Keratinocyte (primary cell): ENCODE data around the gene EVI5L. TPM values are rescaled to one million over a fixed set of nuclear protein-coding genes. Genes with fewer than 3 reads are reported as not detected.

Experiments
- DNase-seq: peaks from one replicate; pipeline ENCODE4 v3.0.0-alpha.2; 2011; ENCODE audit warnings: low read depth, missing footprints, low spot score
- FAIRE-seq: peaks from 2 replicates; lab custom pipeline; 2011; peaks lifted over from hg19 to GRCh38; lab: Jason Lieb, UNC
- H2AFZ ChIP-seq: 2 replicates; pipeline ENCODE4 v1.6.0; 2012; ENCODE audit warnings: low read length, control low read depth, inconsistent platforms; ENCODE audit not compliant: control insufficient read depth
- H3K27ac ChIP-seq: 2 replicates; pipeline ENCODE4 v1.5.1; 2011; ENCODE audit warnings: low read length; ENCODE audit not compliant: control insufficient read depth, insufficient read depth
- H3K27me3 ChIP-seq: 3 replicates; pipeline ENCODE4 v1.6.0; 2011; ENCODE audit warnings: low read length; ENCODE audit not compliant: control insufficient read depth, insufficient read depth; ENCODE audit errors: extremely low read depth
- H3K36me3 ChIP-seq, 2 experiments: 2 replicates in 1 of 2; 3 replicates in 1 of 2; pipeline ENCODE4 v1.5.1; 2011; ENCODE audit warnings: low read length in 2 of 2, mild to moderate bottlenecking in 1 of 2; ENCODE audit not compliant: control insufficient read depth in 2 of 2, insufficient read depth in 2 of 2; ENCODE audit errors: extremely low read depth in 1 of 2
- H3K4me1 ChIP-seq: 3 replicates; pipeline ENCODE4 v1.5.1; 2011; ENCODE audit warnings: low read length; ENCODE audit not compliant: control insufficient read depth, insufficient read depth; ENCODE audit errors: extremely low read depth
- H3K4me2 ChIP-seq: 3 replicates; pipeline ENCODE4 v1.6.0; 2011; ENCODE audit warnings: low read depth, low read length; ENCODE audit not compliant: control insufficient read depth, insufficient read depth; ENCODE audit errors: extremely low read depth
- H3K4me3 ChIP-seq, 3 experiments: fragments of 200-600 bp in 1 of 3; sonication (generic) in 1 of 3; 2 replicates in 2 of 3; 3 replicates in 1 of 3; pipeline ENCODE4 v1.5.1; 2011 to 2016; ENCODE audit warnings: low read length in 3 of 3, mild to moderate bottlenecking in 3 of 3, control low read depth in 2 of 3, inconsistent platforms in 1 of 3, low read depth in 1 of 3, mixed read lengths in 1 of 3, mixed run types in 1 of 3, moderate library complexity in 1 of 3; ENCODE audit not compliant: control insufficient read depth in 2 of 3, insufficient read depth in 2 of 3; ENCODE audit errors: extremely low read depth in 1 of 3
- H3K79me2 ChIP-seq: 2 replicates; pipeline ENCODE4 v1.6.0; 2012; ENCODE audit warnings: low read length; ENCODE audit not compliant: control insufficient read depth, insufficient read depth
- H3K9ac ChIP-seq: 3 replicates; pipeline ENCODE4 v1.6.0; 2011; ENCODE audit warnings: low read length; ENCODE audit not compliant: control insufficient read depth, insufficient read depth; ENCODE audit errors: extremely low read depth
- H3K9me1 ChIP-seq: 3 replicates; pipeline ENCODE4 v1.6.0; 2011; ENCODE audit warnings: low read length; ENCODE audit not compliant: control insufficient read depth, insufficient read depth; ENCODE audit errors: extremely low read depth
- H3K9me3 ChIP-seq: 2 replicates; pipeline ENCODE4 v1.5.1; 2012; ENCODE audit warnings: low read depth, low read length; ENCODE audit not compliant: control insufficient read depth
- H4K20me1 ChIP-seq: 3 replicates; pipeline ENCODE4 v1.6.0; 2011; ENCODE audit warnings: low read length; ENCODE audit not compliant: control insufficient read depth, insufficient read depth; ENCODE audit errors: extremely low read depth
- EZH2 ChIP-seq: IDR thresholded peaks from one replicate; pipeline ENCODE4 v1.6.1; 2012; ENCODE audit warnings: inconsistent platforms, mild to moderate bottlenecking, low read length, moderate library complexity
- dilution Hi-C: fragments of 300-500 bp; cut with MboI; formaldehyde crosslinking; loops from one replicate; pipeline ENCODE4 v1.7.0; 2020; ENCODE audit warnings: low sequenced_read_pairs; ENCODE audit not compliant: extremely low pct_ligation_motif_present
- polyA plus RNA-seq, 5 experiments: library from polyadenylated mRNA; depleted of rRNA in 3 of 5; stranded (reverse) in 3 of 5; stranded (forward) in 1 of 5; unstranded in 1 of 5; fragments of >200 nt; gene quantifications; 1 replicate in 1 of 5; 2 replicates in 3 of 5; 3 replicates in 1 of 5; pipeline versions ENCODE4 v1.2.1 to v1.2.3, GENCODE V29; 2011 to 2012; ENCODE audit warnings: missing spikeins in 2 of 5, low read depth in 1 of 5, low replicate concordance in 1 of 5
- TF ChIP-seq, protein P1 (sequence below), 3 experiments: IDR thresholded peaks in 1 of 3; conservative IDR thresholded peaks in 1 of 3; optimal IDR thresholded peaks in 1 of 3; 2 replicates in 2 of 3; 3 replicates in 1 of 3; pipeline versions ENCODE3 to v1.5.1; 2011; ENCODE audit warnings: low read length in 3 of 3, mild to moderate bottlenecking in 3 of 3, moderate library complexity in 2 of 3, control low read depth in 1 of 3, inconsistent platforms in 1 of 3; ENCODE audit not compliant: insufficient read depth in 2 of 3; ENCODE audit errors: extremely low read depth in 1 of 3

EVI5L gene
- polyA plus RNA-seq, 1 donor (not counting 4 experiments of a cell fraction or from before 2014, with no cell fraction given) = 7.5 TPM

DNA sequence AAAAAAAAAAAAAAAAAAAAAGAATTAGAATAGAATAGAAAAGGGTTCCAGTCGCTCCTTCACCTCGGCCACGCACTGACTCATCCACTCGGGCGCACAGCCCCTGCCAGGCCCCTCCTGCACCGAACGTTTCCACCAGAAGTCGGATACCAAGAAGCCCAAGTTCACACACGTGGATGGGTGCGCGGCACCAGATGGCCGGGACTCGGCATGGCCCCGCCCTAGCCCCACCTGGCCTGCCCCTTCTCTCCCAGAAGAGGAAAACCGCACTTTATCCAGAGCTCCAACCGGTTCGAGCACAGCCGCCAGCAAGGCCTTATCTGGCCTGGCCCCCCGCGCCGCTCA, 38.3 kb downstream of the EVI5L start:
- Histone ChIP-seq H3K79me2 (no peaks in the 10 kb centered on the region), H3K4me3 (peak overlapping the region; percentile 55 to 66 (median 64)), H3K27ac (no peak overlapping the region), H3K4me2 (peak overlapping the region; percentile 85), H3K27me3 (peaks cover 11% of the 10 kb centered on the region), H3K4me1 (peaks cover 28% of the 10 kb centered on the region), H3K9me1 (no peaks in the 10 kb centered on the region), H3K9me3 (no peaks in the 10 kb centered on the region), H2AFZ (peak overlapping the region; percentile 51), H4K20me1 (peaks cover 2% of the 10 kb centered on the region), H3K9ac (peak overlapping the region; percentile 69), H3K36me3 (no peaks in the 10 kb centered on the region)
- dilution Hi-C loops = no loop called here
- no peak for TF ChIP-seq EZH2
- TF ChIP-seq, protein P1, sequence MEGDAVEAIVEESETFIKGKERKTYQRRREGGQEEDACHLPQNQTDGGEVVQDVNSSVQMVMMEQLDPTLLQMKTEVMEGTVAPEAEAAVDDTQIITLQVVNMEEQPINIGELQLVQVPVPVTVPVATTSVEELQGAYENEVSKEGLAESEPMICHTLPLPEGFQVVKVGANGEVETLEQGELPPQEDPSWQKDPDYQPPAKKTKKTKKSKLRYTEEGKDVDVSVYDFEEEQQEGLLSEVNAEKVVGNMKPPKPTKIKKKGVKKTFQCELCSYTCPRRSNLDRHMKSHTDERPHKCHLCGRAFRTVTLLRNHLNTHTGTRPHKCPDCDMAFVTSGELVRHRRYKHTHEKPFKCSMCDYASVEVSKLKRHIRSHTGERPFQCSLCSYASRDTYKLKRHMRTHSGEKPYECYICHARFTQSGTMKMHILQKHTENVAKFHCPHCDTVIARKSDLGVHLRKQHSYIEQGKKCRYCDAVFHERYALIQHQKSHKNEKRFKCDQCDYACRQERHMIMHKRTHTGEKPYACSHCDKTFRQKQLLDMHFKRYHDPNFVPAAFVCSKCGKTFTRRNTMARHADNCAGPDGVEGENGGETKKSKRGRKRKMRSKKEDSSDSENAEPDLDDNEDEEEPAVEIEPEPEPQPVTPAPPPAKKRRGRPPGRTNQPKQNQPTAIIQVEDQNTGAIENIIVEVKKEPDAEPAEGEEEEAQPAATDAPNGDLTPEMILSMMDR (optimal IDR thresholded peaks at IDR 0.05 in 1 of 3, IDR thresholded peaks at IDR 0.05 in 1 of 3, conservative IDR thresholded peaks at IDR 0.05 in 1 of 3; ENCODE audit: extremely low read depth in 1 of 3, insufficient read depth in 2 of 3, low read length in 3 of 3) = no peak
- FAIRE-seq (no peak), DNase-seq (no peak)

DNA sequence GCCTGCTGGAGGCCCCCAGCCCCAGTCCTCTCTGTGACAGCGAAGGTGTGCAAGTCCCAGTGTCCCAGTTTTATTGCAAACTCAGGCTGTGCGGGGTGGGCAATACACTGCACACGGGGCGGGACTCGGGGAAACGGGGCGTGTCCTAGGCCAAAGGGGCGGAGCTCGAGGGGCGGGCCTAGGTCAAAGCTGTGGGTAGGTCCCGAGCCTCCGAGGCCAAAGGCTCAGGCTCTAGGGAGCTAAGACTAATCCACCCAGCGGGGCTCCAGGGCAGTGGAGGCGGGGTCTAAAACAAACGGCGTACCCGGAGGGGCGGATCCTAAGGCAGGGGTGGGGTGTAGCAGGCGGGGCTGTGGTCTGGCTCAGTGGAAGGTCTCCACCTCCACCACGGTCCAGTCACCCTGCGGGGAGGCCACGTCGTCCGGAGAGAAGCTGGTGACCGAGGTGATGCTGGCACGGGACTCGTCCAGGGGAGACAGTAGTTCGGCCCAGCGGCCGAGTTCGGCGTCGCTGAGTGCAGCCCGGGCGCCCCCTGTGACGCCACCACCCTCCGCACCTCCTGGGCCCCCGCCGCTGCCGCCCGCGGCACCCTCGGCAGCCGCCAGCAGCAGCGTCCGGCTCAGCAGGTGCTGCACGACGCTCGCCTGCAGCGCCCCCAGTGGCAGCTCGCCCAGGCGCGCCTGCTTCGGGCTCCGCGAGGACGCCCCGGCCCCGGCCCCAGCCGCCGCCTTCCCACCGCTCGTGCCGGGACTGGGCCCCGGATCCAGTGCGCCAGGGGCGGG, 38.8 kb downstream of the EVI5L start:
- H3K4me1 ChIP-seq = peaks cover 28% of the 10 kb centered on the region
- no peaks in the 10 kb centered on the region for H3K79me2 ChIP-seq
- H3K27ac ChIP-seq = peak overlapping the region; percentile 52
- H3K9me3 ChIP-seq = no peaks in the 10 kb centered on the region
- peak overlapping the region; percentile 55 to 66 (median 64) for H3K4me3 ChIP-seq
- H3K4me2 ChIP-seq = peak overlapping the region; percentile 85
- peak overlapping the region; percentile 88 for H2AFZ ChIP-seq
- no peaks in the 10 kb centered on the region for H3K9me1 ChIP-seq
- no peaks in the 10 kb centered on the region for H3K36me3 ChIP-seq
- H3K9ac ChIP-seq = peak overlapping the region; percentile 69
- H3K27me3 ChIP-seq = peaks cover 17% of the 10 kb centered on the region
- FAIRE-seq = no peak
- H4K20me1 ChIP-seq = peaks cover 2% of the 10 kb centered on the region
- DNase-seq = no peak
- dilution Hi-C loops = no loop called here
- TF ChIP-seq, protein P1 (optimal IDR thresholded peaks at IDR 0.05 in 1 of 3, IDR thresholded peaks at IDR 0.05 in 1 of 3, conservative IDR thresholded peaks at IDR 0.05 in 1 of 3; ENCODE audit: extremely low read depth in 1 of 3, insufficient read depth in 2 of 3, low read length in 3 of 3) = peak; percentile 46 to 81 (median 72)
- TF ChIP-seq EZH2 = no peak
